ENCODE measurements around the gene BIRC2. TPM values are rescaled to one million over a fixed set of nuclear protein-coding genes. Genes with fewer than 3 reads are reported as not detected.

The BIRC2 gene
- total RNA-seq, 4 donors from 2014 or later = 40.1 to 106 (median 53.5) TPM

- Histone ChIP-seq H3K9me3 (no peaks in the 10 kb centered on the region), H3K36me3 (no peaks in the 10 kb centered on the region), H3K27me3 (no peaks in the 10 kb centered on the region), H3K4me1 (no peaks in the 10 kb centered on the region), H3K27ac (no peak overlapping the region), H3K4me3 (no peak overlapping the region)
- DNase-seq = no peak
- intact Hi-C loops (cut with DNase I; ENCODE audit: low total_unique reads) = no loop called here
- TF ChIP-seq POLR2A (IDR thresholded peaks at IDR 0.05) (no peak), CTCF (IDR thresholded peaks at IDR 0.05) (no peak)
Observed at GRCh38 chr11:102395720-102396393, 48.8 kb downstream of the BIRC2 start.

- no peak overlapping the region for H3K4me3 ChIP-seq
- DNase-seq = no peak
- no peaks in the 10 kb centered on the region for H3K4me1 ChIP-seq
- intact Hi-C loops (cut with DNase I; ENCODE audit: low total_unique reads) = no loop called here
- H3K9me3 ChIP-seq = no peaks in the 10 kb centered on the region
- H3K36me3 ChIP-seq = no peaks in the 10 kb centered on the region
- H3K27ac ChIP-seq = no peak overlapping the region
- TF ChIP-seq CTCF (IDR thresholded peaks at IDR 0.05) (no peak), POLR2A (IDR thresholded peaks at IDR 0.05) (no peak)
- H3K27me3 ChIP-seq = no peaks in the 10 kb centered on the region
Observed at GRCh38 chr11:102396708-102397563, 49.9 kb downstream of the BIRC2 start.

- Histone ChIP-seq H3K9me3 (no peaks in the 10 kb centered on the region), H3K4me3 (no peak overlapping the region), H3K36me3 (no peaks in the 10 kb centered on the region), H3K27me3 (no peaks in the 10 kb centered on the region), H3K27ac (no peak overlapping the region), H3K4me1 (no peaks in the 10 kb centered on the region)
- TF ChIP-seq POLR2A (IDR thresholded peaks at IDR 0.05) = no peak
- TF ChIP-seq CTCF (IDR thresholded peaks at IDR 0.05) = no peak
- DNase-seq = no peak
- intact Hi-C loops (cut with DNase I; ENCODE audit: low total_unique reads) = no loop called here
Observed at GRCh38 chr11:102398297-102398696, 51.3 kb downstream of the BIRC2 start.

- no peaks in the 10 kb centered on the region for H3K27me3 ChIP-seq
- DNase-seq = no peak
- H3K4me1 ChIP-seq = no peaks in the 10 kb centered on the region
- no peak overlapping the region for H3K4me3 ChIP-seq
- no peak overlapping the region for H3K27ac ChIP-seq
- intact Hi-C loops (cut with DNase I; ENCODE audit: low total_unique reads) = no loop called here
- H3K36me3 ChIP-seq = no peaks in the 10 kb centered on the region
- H3K9me3 ChIP-seq = no peaks in the 10 kb centered on the region
- TF ChIP-seq CTCF (IDR thresholded peaks at IDR 0.05) (no peak), POLR2A (IDR thresholded peaks at IDR 0.05) (no peak)
Observed at GRCh38 chr11:102399189-102399588, 52.2 kb downstream of the BIRC2 start.

- DNase-seq = no peak
Observed at GRCh38 chr11:102400603-102401002, 53.6 kb downstream of the BIRC2 start.

More at GRCh38 chr11:102400603-102401002, 53.6 kb downstream of the BIRC2 start:
- Histone ChIP-seq H3K9me3 (no peaks in the 10 kb centered on the region), H3K36me3 (no peaks in the 10 kb centered on the region), H3K27ac (no peak overlapping the region), H3K4me3 (no peak overlapping the region), H3K27me3 (no peaks in the 10 kb centered on the region), H3K4me1 (no peaks in the 10 kb centered on the region)
- no peak for TF ChIP-seq CTCF (IDR thresholded peaks at IDR 0.05)
- TF ChIP-seq POLR2A (IDR thresholded peaks at IDR 0.05) = no peak
- intact Hi-C loops (cut with DNase I; ENCODE audit: low total_unique reads) = no loop called here
